Thoracic aorta (tissue), 2 donors: ENCODE results near the gene SHCBP1L. TPM values are rescaled to one million over a fixed set of nuclear protein-coding genes. Genes with fewer than 3 reads are reported as not detected.

Source experiments
- ATAC-seq: fragments of 150-250 bp; one replicate; pipeline ENCODE4 v1.8.0; 2017; ENCODE audit warnings: low read depth; ENCODE audit not compliant: insufficient number of reproducible peaks, low FRiP score
- DNase-seq: peaks from one replicate; pipeline ENCODE4 v3.0.0-alpha.2; 2020; ENCODE audit warnings: low spot score
- H3K27ac ChIP-seq, 2 donors: fragments of 200-600 bp; sonication (generic); 1 replicate in 1 of 2; 2 replicates in 1 of 2; pipeline ENCODE4 v1.5.1; 2016; ENCODE audit warnings: mild to moderate bottlenecking in 2 of 2, moderate library complexity in 2 of 2
- H3K27me3 ChIP-seq: fragments of 200-600 bp; sonication (generic); replicated peaks from 2 replicates; pipeline ENCODE4 v1.6.0; 2016; ENCODE audit warnings: mild to moderate bottlenecking; ENCODE audit not compliant: insufficient read depth
- H3K36me3 ChIP-seq: fragments of 200-600 bp; sonication (generic); one replicate; pipeline ENCODE4 v1.5.1; 2016
- H3K4me1 ChIP-seq, 2 donors: fragments of 200-600 bp; sonication (generic); 1 replicate in 1 of 2; 2 replicates in 1 of 2; pipeline versions ENCODE4 v1.5.1 to v1.6.0; 2016; ENCODE audit warnings: low read depth in 2 of 2, mild to moderate bottlenecking in 1 of 2; ENCODE audit not compliant: control insufficient read depth in 1 of 2
- H3K4me3 ChIP-seq: fragments of 200-600 bp; sonication (generic); 2 replicates; pipeline ENCODE4 v1.5.1; 2016; ENCODE audit warnings: mild to moderate bottlenecking
- H3K9me3 ChIP-seq: fragments of 200-600 bp; sonication (generic); 2 replicates; pipeline ENCODE4 v1.5.1; 2016
- CTCF ChIP-seq: fragments of 200-600 bp; sonication (generic); IDR thresholded peaks from one replicate; pipeline ENCODE4 v1.5.1; 2019; ENCODE audit warnings: antibody characterized with exemption
- total RNA-seq, 2 donors: library from RNA; depleted of rRNA; stranded (reverse); fragments of >200 nt; gene quantifications; one replicate each; pipeline versions ENCODE4 v1.1.0 to v1.2.3, GENCODE V29; 2016

The SHCBP1L gene
- total RNA-seq, 2 donors from 2014 or later: not detected

DNA sequence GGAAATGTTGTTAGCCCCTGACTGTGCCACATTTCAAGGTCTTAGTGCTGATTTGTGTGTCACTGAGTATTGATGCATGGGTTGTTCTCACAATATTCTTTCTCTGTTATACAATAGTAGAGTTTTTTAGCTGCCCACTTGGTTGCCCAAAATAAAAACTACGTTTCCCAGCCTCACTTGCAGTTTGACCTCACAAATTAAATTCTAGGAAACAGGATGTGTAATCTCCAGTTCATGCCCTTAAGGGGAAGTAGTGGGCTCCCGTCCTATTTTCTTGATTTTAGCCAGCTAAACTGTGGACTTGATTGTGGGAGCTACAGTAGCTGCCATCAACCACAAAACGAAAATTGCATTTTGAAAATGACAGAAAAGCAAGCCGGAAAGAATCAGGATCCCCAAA is 42.9 kb upstream of the SHCBP1L start:
- no peak for TF ChIP-seq CTCF
- H3K4me1 ChIP-seq: peaks cover 7 to 14% of the 10 kb centered on the region in 2 donors
- H3K9me3 ChIP-seq: no peaks in the 10 kb centered on the region
- H3K27ac ChIP-seq: no peak overlapping the region
- no peaks in the 10 kb centered on the region for H3K27me3 ChIP-seq
- no peak overlapping the region for H3K4me3 ChIP-seq
- DNase-seq: no peak
- ATAC-seq: no peak
- no peaks in the 10 kb centered on the region for H3K36me3 ChIP-seq

DNA sequence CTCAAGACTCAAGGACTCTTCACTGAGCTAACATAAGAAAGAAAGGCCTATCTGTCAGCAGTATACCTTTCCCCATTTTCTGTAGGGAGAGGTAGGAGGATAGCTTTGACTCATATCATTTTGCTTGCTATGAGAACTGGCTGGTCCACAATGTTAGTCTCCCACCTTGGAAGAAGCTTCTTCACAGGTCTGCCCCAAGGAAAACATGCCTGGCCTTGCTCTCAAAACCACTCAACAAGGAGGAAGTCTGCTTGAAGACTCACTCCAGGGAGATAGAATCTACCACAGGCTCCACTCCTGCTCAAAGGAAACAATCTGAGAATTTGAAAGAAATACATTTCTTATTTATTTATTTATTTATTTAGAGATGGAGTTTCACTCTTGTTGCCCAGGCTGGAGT is 40.8 kb upstream of the SHCBP1L start:
- H3K4me1 ChIP-seq: no peaks in the 10 kb centered on the region
- DNase-seq (no peak), ATAC-seq (no peak)
- no peaks in the 10 kb centered on the region for H3K36me3 ChIP-seq
- H3K27ac ChIP-seq: no peak overlapping the region
- no peak for TF ChIP-seq CTCF
- H3K9me3 ChIP-seq: no peaks in the 10 kb centered on the region
- no peaks in the 10 kb centered on the region for H3K27me3 ChIP-seq
- no peak overlapping the region for H3K4me3 ChIP-seq

DNA sequence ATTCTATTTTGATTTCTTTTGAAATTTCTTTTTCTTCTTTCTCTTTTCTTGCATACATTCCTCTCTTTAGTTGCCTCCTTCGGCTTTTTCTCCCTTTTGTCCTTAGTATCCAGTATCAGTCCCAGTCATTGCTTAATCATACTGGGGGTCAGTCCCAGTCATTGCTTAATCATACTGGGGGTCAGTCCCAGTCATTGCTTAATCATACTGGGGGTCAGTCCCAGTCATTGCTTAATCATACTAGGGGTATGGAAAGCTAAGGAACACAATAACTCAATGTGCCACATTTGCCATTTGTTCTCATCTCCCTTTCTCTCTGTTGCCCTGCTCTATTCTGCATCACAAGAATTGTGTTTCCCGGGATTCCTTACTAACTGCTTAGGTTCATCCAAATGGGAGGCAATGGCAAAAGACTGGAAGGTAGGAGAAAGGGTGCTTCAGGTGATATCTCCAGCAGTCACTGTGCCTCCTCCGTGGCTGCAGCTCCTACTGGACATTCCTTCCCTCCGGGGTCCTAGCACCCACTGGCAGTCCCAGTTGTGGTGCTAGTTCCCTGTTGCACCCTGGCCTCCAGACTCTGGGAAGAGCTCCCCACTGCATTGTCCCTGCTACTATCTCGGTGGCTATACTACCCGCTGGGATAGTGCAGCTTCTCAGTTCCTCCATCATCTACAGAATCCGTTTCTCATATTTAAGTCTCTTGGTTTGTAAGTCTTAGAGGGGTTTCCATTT is 37.6 kb upstream of the SHCBP1L start:
- Histone ChIP-seq H3K4me3 (no peak overlapping the region), H3K36me3 (no peaks in the 10 kb centered on the region), H3K4me1 (no peaks in the 10 kb centered on the region), H3K27ac (no peak overlapping the region), H3K9me3 (no peaks in the 10 kb centered on the region), H3K27me3 (no peaks in the 10 kb centered on the region)
- ATAC-seq: no peak
- TF ChIP-seq CTCF: no peak
- DNase-seq: no peak

DNA sequence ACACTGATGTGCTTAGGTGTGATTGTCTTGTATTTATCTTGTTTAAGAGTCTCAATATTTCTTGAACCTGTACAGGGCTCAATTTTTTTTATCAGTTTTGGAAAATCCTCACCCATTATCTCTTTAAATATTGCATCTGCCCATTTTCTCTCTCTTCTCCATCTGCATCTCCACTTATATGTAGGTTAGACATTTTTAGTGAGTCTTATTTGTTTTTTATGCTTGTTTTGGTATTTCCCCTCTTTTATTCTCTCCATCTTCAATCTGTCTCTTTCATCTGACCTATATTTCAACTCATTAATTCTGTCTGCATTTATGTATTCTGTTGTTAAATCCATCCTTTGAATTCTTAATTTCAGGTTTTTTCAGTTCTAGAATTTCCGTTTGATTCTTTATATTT is 32.9 kb upstream of the SHCBP1L start:
- Histone ChIP-seq H3K9me3 (no peaks in the 10 kb centered on the region), H3K4me3 (no peak overlapping the region), H3K27ac (no peak overlapping the region), H3K4me1 (no peaks in the 10 kb centered on the region), H3K36me3 (no peaks in the 10 kb centered on the region), H3K27me3 (no peaks in the 10 kb centered on the region)
- no peak for TF ChIP-seq CTCF
- no peak for DNase-seq
- no peak for ATAC-seq

DNA sequence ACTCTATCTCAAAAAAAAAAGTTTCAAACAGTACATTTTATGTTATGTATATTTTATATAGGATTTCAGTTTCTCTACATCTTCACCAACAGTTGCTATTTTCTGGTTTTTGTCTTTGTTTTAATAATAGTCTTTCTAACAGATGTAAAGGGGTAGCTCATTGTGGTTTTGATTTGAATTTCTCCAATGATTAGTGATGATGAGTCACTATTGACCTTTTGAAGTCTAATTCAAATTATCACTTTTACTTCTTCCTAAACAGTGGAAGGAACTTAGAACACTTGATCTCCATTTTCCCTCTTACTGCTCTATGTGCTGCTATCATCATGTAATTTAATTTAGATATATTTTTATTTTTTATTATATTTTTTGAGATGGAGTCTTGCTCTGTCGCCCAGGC is 31.7 kb upstream of the SHCBP1L start:
- Histone ChIP-seq H3K27ac (no peak overlapping the region), H3K4me1 (no peaks in the 10 kb centered on the region), H3K4me3 (no peak overlapping the region), H3K9me3 (no peaks in the 10 kb centered on the region), H3K27me3 (no peaks in the 10 kb centered on the region), H3K36me3 (no peaks in the 10 kb centered on the region)
- ATAC-seq (no peak), DNase-seq (no peak)
- TF ChIP-seq CTCF: no peak
